HL-60 (cell line): Measurements from ENCODE around the gene RARA.
A peak's percentile ranks its signal among the peaks of the same experiment; 100 is the strongest.

Experiments
- DNase-seq, 2 experiments: peaks; one replicate each; pipeline ENCODE4 v3.0.0-alpha.2; 2010 to 2020; ENCODE audit warnings: low read depth in 1 of 2, low spot score in 1 of 2
- H3K27ac ChIP-seq: fragments of 250-450 bp; sonication (Bioruptor Pico); replicated peaks from 2 replicates; pipeline ENCODE4 v1.5.1; 2020; ENCODE audit warnings: mild to moderate bottlenecking, moderate library complexity
- H3K27me3 ChIP-seq: fragments of 250-450 bp; sonication (Bioruptor Pico); 2 replicates; pipeline ENCODE4 v1.5.1; 2021; ENCODE audit warnings: mild to moderate bottlenecking, moderate library complexity; ENCODE audit not compliant: insufficient read depth, poor library complexity, severe bottlenecking
- H3K4me3 ChIP-seq: replicated peaks from 2 replicates; pipeline ENCODE4 v1.5.1; 2011; ENCODE audit warnings: mild to moderate bottlenecking, control low read depth, low read length; ENCODE audit not compliant: insufficient read depth
- GABPA ChIP-seq: IDR thresholded peaks from 2 replicates; pipeline ENCODE4 v1.6.1; 2012; ENCODE audit warnings: low read depth
- POLR2AphosphoS5 ChIP-seq: IDR thresholded peaks from 2 replicates; pipeline ENCODE4 v1.6.1; 2012; ENCODE audit warnings: low read depth
- SPI1 ChIP-seq: IDR thresholded peaks from 2 replicates; pipeline ENCODE4 v1.6.1; 2012; ENCODE audit warnings: low read depth, mild to moderate bottlenecking, borderline replicate concordance
- TF ChIP-seq, protein P1 (sequence below): IDR thresholded peaks from one replicate; pipeline ENCODE4 v1.5.1; 2011; ENCODE audit warnings: low read length, control low read depth, inconsistent platforms; ENCODE audit not compliant: insufficient read depth
- TF ChIP-seq, protein P2 (sequence below): IDR thresholded peaks from 2 replicates; pipeline ENCODE4 v1.6.1; 2012; ENCODE audit warnings: low read depth; ENCODE audit not compliant: insufficient replicate concordance

The RARA gene

DNA sequence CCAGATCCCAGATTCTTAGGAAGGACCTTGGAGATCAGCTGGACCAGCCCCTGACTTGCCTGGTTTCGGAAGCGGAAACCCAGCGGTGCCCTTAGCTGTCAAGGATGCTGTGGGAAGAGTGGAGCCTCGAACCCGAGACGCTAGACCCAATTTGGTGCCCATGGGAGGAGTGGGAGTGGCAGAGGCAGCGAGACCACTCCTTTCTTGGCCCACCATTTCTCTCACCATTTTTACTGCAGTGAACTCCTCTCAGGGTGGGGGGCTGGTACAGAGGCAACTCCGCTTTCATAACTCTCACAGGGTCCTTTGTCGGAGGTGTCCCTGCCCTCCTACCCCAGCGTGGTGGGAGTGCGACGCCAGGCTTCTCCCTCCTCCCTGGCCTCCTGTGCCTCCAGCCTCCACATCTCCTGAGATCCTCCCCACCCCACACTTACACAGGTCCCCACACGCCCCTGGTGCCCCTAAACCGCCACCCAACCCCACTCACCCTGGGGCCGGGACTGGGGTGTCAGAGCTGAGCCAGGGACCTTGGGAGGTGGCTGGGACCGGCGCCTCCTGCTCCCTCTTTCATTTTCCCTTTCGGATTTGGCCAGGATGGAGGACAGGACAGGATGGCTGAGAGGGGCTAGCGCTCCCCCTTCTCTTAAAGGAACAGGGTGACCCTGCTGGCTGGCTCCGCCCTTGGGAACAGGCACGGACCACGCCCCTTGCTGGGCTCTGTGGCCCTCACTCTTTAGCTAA lies 55.3 kb downstream of the RARA start, which contains the start of gene GJD3:
GJD3 (minus strand) TSS at position 617 of the 741 bp plus-strand sequence. CDS start 922 bp downstream, outside the sequence.
- no peak for DNase-seq
- Histone ChIP-seq H3K4me3 (peak within 1 kb of the TSS; percentile 53), H3K27me3 (no peaks in the 10 kb centered on the region), H3K27ac (no peak within 1 kb of the TSS)
- TF ChIP-seq GABPA (no peak), POLR2AphosphoS5 (no peak), SPI1 (no peak)
- TF ChIP-seq, protein P1, sequence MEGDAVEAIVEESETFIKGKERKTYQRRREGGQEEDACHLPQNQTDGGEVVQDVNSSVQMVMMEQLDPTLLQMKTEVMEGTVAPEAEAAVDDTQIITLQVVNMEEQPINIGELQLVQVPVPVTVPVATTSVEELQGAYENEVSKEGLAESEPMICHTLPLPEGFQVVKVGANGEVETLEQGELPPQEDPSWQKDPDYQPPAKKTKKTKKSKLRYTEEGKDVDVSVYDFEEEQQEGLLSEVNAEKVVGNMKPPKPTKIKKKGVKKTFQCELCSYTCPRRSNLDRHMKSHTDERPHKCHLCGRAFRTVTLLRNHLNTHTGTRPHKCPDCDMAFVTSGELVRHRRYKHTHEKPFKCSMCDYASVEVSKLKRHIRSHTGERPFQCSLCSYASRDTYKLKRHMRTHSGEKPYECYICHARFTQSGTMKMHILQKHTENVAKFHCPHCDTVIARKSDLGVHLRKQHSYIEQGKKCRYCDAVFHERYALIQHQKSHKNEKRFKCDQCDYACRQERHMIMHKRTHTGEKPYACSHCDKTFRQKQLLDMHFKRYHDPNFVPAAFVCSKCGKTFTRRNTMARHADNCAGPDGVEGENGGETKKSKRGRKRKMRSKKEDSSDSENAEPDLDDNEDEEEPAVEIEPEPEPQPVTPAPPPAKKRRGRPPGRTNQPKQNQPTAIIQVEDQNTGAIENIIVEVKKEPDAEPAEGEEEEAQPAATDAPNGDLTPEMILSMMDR: no peak
- TF ChIP-seq, protein P2, sequence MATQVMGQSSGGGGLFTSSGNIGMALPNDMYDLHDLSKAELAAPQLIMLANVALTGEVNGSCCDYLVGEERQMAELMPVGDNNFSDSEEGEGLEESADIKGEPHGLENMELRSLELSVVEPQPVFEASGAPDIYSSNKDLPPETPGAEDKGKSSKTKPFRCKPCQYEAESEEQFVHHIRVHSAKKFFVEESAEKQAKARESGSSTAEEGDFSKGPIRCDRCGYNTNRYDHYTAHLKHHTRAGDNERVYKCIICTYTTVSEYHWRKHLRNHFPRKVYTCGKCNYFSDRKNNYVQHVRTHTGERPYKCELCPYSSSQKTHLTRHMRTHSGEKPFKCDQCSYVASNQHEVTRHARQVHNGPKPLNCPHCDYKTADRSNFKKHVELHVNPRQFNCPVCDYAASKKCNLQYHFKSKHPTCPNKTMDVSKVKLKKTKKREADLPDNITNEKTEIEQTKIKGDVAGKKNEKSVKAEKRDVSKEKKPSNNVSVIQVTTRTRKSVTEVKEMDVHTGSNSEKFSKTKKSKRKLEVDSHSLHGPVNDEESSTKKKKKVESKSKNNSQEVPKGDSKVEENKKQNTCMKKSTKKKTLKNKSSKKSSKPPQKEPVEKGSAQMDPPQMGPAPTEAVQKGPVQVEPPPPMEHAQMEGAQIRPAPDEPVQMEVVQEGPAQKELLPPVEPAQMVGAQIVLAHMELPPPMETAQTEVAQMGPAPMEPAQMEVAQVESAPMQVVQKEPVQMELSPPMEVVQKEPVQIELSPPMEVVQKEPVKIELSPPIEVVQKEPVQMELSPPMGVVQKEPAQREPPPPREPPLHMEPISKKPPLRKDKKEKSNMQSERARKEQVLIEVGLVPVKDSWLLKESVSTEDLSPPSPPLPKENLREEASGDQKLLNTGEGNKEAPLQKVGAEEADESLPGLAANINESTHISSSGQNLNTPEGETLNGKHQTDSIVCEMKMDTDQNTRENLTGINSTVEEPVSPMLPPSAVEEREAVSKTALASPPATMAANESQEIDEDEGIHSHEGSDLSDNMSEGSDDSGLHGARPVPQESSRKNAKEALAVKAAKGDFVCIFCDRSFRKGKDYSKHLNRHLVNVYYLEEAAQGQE: no peak

DNA sequence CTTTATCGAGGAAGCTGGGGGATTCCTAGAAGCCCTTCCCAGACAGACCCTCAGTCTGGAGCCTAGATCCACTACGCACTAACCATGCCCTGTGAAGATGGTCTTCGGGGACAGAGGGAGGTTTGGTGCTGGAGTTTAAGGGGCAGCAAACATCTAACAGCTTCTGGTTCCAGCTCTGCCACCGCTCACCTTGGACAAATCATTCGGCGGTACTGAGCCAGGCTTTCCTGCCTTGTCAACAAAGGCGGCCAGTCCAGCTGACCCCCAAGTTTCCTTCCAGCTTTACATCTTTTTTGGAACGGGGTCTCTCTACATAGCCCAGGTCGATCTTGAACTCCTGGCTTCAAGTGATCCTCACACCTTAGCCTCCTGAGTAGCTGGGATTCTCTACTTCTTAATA lies 55.9 kb downstream of the RARA start:
- Histone ChIP-seq H3K4me3 (no peak overlapping the region), H3K27ac (no peak overlapping the region), H3K27me3 (no peaks in the 10 kb centered on the region)
- DNase-seq: no peak
- TF ChIP-seq POLR2AphosphoS5: no peak
- TF ChIP-seq, protein P1: no peak
- no peak for TF ChIP-seq SPI1
- no peak for TF ChIP-seq GABPA
- TF ChIP-seq, protein P2: no peak

DNA sequence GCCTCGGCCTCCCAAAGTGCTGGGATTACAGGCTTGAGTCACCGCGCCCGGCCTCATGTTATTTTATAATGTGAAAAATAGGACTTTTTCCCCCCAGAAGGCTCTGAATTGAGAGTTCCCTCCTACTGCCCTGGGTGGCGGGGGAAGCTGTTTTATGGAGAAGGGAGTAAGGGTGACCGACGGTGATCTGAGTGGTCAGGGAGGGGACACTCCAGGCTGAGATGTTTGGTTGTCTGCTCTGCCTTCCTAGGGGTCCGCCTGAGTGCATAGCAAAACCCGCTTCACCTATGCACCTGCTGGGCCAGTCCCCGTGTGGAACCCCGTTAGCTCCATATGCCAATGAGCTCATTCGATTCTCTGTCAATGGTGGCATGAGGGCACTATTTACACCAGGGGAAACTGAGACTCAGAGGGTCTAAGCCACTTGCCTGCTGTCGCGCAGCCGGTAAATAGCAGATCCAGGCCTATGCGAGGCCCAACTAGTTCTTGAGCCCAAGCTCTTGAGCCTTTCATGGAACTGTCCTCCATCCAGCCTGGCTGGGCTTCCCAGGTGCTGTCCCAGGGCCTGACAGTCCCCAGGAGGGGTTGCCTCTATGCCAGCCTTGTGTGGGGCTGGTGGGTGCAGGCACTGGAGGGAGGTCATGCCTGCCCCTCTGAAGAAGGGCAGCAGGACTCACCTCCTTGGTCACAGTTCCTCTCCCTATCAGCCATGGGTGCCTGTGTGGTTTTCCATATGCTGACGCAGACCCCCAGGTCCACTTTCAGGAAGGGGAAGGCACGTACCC lies 57.3 kb downstream of the RARA start:
- TF ChIP-seq POLR2AphosphoS5: no peak
- no peak for TF ChIP-seq SPI1
- TF ChIP-seq GABPA: no peak
- TF ChIP-seq, protein P1: no peak
- TF ChIP-seq, protein P2: no peak

More for the DNA sequence above, 57.3 kb downstream of the RARA start:
- no peaks in the 10 kb centered on the region for H3K27me3 ChIP-seq
- no peak for DNase-seq
- H3K27ac ChIP-seq: no peak overlapping the region
- no peak overlapping the region for H3K4me3 ChIP-seq
